CD4-positive, alpha-beta T cell treated with Interleukin-10 for 1 hour (primary cell): ENCODE data around the gene PRR5L.
"Not testable (repeated sequence)": the region's sequence is repeated elsewhere in the genome, so short reads cannot be mapped to it uniquely, and the experiment has no call there.

Experiments used
- DNase-seq: peaks from one replicate; pipeline ENCODE4 v3.0.0-alpha.2; 2020

The PRR5L gene

GRCh38 chr11:36469881-36470802 lies 174.1 kb downstream of the PRR5L start:
- no peak for DNase-seq

- DNase-seq = no peak
Observed at GRCh38 chr11:36471577-36471976, 175.5 kb downstream of the PRR5L start.

GRCh38 chr11:36475192-36475591 lies 179.1 kb downstream of the PRR5L start:
- DNase-seq = no peak

DNA sequence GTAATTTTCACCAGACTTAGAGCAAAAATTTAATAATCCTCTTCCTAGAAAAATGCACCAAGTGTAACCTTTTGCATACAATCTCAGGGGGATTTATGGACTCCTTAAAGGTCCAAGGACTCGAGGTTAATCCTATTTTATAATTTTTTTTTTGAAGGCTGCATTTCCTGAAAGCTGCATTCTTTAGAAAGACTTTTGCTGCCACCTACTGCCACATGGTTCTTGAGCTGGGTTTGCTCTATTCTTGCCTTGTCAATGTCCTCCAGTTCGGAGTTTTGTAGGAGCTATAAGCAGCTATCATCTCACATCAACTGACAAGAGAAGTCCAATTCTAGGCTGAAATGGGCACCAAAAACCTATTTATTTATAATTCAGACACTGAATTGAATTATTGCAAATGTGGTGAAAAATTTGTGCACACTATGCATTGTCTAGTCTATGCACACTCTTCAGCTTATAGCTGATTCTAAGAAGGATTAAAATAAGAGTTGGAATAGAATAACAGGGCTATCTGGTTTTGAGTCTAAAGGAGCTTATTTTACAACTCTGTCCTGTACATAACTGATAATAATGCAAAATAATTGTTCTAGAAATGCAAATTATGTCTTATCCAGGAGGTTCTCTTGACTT lies 182.7 kb downstream of the PRR5L start:
- DNase-seq = peak; percentile 56

DNA sequence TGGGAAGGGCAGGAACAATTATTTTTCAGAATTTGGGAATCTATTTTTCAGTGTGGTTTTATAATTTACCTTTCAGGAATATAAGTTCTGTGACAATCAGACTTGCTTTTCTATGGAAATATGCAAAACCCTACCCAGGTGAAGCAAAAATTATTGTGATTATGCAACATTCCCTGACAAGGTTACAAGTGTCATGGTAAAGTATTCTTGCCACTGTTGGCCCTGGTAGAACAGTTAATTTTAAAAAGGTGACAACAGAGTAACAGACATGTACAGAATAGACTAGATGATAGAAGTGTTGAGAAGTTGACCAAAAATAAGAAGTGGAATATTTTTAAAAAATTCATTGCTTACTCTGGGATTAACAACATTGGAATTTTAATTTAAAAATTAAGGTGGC lies 184.7 kb downstream of the PRR5L start:
- DNase-seq = no peak

DNA sequence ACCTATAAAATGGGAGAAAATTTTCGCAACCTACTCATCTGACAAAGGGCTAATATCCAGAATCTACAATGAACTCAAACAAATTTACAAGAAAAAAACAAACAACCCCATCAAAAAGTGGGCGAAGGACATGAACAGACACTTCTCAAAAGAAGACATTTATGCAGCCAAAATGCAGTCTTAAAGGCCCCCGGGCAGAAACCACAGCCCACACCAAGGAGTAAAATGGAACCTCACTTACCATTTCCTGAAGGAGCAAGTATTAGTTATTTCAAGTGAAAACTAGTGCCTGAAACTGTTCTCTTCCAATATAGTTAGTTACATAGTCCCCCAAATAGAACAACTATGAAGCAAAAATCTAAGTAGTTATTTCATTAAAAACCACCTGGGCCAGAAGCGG lies 187.0 kb downstream of the PRR5L start:
- not testable (repeated sequence) for DNase-seq

DNA sequence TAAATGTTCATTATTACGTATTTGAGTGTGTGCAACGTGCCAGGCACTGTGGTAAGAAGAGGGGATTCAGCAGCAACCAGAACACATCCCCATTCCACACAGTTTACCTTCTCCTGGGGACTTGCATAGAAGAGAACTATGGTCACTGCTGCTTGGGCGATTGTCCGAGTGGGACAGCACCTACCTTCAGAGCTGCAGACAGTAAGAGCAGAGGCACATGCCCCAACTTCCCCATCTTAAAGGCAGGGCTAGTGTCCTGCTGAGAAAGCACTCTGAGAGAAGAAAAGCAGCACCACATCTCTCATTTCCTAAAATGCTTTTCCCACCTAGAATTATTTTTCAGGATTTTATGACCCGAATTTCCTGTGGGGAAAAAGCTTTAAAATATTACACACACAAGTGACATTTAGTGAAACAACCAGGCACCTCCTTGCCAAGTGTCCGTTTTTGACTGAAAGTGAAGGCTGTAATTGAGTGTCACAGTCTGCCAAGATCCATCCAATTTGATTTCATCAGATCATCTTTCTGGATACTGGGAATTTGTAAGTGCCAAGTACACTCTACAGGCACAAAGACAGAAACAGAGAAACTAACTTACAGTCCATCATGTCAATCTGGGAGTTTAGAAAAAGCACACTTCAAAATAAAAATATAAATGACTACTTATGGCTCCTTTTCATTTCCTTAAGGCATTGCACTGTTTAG lies 189.4 kb downstream of the PRR5L start:
- DNase-seq = no peak

- DNase-seq = no peak
Observed at GRCh38 chr11:36487619-36488018, 191.5 kb downstream of the PRR5L start.

DNA sequence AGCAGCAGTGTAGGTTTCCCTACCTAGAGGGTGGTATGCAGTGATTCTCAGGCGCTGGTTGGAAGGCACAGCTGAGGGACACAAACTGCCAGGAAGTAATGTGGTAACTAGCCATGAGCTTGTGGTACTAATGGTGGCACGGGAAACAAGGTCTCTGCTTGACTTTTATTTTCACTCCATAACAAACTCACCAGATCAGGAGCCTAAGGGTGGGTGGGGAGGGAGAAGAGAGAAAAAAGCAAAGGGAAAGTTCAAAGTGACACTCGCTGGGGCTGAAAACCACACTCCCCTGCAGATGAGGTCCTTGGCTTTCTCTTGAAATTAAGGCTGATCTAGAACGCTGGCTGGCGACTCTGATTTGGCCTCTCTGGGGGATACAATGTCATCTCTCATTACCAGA lies 192.0 kb downstream of the PRR5L start:
- DNase-seq = no peak

DNA sequence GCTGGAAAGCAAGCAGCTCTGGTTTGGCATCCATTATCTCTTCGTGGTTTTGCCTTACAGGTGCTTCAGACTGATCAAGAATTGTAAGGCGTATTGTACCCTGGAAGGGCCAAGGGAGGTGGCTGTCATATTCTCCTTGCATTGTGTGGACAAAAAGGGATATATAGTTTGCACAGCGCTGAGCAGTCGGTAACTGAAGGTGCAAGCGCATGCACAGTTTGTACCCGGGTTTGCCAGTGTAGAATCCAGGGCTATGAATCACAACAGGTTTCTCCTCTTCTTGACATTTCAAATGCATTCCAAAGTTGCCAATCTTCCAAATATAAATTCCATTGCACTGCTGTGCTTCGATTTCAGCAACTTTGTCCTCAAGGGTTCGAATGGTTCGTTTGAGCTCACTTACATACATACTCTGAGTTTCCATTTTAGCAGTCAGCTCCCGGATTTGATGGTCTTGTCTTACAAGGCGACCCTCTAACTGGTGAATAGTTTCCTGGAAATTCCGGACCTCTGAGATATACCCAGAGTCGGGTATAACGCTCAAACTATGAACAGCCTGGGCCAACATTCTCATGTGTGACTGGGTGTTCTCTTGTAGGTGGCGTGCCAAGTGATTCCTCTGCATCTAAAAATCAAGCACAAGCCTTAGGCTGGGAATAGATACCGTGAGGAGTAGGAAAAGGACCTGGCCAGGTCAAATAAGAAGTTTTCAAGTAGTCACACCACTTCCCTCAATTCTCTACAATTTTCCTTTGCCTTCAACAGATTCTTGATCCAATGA lies 194.1 kb downstream of the PRR5L start:
- DNase-seq = no peak

GRCh38 chr11:36492724-36493304 lies 196.7 kb downstream of the PRR5L start:
- peak; percentile 69 for DNase-seq

- no peak for DNase-seq
Observed at GRCh38 chr11:36493332-36493731, 197.2 kb downstream of the PRR5L start.

DNA sequence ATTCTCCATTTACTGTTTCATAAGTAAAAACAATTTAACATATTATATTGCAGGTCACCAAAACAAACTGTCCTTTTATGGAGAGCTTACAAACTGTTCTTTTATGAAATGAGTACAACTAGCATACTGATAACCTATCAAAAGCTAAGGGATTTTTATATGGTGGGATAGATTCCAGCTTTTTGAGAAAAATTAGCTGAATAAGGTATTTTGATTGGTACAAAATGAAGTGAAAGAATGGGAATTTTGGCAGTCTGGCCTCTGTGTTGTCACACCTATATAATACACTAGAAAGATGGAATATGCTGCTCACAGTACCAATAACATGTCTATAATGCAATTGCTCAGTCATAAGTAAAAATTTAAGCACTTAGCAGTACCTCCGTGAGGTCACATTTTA lies 202.6 kb downstream of the PRR5L start:
- DNase-seq = no peak

DNA sequence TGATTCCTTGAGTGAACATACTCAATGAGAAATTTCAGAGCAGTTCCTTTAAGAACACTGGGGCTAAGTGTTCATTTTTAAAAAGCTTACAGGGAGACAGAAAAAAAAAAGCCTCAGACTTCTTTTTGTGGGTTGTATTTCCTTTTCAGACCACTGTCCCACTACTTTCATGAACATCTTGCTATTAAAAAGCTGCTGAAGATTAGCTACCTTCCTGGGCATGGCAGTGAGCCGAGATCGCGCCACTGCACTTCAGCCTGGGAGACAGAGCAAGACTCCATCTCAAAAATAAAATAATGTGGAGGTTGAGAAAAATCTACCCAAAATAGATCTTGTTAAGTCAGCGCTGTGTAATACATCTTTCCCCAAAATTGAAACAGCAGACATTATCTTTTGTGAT lies 203.2 kb downstream of the PRR5L start:
- DNase-seq = no peak

DNA sequence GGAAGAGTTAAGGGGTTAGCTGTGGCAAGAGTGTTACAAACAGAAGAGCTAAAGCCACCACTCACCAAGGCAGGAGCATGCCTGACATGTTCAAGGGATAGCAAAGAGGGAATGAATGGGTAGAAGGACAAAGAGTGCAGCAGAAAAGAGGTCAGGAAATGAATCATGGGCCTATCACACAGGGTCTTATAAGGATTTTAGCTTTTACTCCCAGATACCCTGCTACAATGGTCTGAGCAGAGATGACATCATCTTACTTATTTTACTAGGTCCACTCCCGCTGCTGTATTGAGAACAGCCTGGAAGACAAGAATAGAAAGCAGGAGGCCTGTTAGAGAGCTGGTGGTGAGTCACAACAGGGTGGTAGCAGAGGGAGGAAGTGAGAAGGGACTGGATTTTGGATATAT lies 204.2 kb downstream of the PRR5L start:
- DNase-seq = no peak

GRCh38 chr11:36501236-36501635 lies 205.1 kb downstream of the PRR5L start:
- DNase-seq = no peak

DNA sequence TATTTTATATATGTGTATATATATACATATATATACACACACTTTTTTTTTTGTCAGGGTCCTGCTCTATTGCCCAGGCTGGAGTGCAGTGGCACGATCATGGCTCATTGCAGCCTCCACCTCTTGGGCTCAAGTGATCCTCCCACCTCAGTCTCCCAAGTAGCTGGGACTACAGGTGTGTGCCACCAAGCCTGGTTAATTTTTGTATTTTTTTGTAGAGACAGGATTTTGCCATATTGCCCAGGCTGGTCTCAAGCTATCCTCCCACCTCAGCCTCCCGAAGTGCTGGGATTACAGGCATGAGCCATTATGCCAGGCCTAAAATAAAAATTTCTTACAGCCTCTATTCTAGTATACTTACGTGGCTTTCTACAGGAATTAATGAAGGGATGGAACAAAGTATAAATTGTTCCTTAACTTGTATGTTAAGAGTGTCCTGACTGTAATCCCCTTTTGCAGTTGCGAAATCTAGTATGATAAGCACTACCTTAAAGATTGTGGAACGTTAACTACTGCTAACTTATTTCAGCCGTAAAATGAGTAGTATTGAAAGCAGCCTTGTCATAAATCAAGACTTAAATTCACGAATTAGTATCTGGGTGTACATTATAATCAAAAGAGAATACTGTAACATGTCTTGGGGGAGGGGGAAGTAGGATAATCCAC lies 211.9 kb downstream of the PRR5L start:
- DNase-seq = no peak

- no peak for DNase-seq
Observed at GRCh38 chr11:36508743-36509142, 212.7 kb downstream of the PRR5L start.

DNA sequence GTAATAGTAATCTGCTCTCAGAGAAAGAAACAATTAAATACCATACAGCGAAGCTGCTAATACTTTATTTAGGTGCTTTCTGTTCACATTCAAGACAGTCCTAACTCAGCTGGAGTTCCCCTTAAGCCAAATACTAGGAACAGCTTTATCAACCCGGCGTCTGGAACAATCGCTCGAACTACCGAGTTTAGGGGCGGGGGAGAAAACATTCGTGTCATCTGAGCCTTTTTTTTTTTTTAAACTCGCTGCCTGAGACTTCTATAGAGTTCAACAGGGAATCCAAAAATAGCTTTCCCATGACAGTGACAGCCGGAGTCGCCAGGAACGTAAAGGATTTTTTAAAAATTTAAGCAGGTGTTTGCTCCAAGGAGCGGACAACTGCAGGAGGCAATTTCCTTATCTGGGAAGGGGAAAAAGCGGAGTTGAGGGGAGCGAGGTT lies 213.1 kb downstream of the PRR5L start:
- DNase-seq = peak; percentile 58

DNA sequence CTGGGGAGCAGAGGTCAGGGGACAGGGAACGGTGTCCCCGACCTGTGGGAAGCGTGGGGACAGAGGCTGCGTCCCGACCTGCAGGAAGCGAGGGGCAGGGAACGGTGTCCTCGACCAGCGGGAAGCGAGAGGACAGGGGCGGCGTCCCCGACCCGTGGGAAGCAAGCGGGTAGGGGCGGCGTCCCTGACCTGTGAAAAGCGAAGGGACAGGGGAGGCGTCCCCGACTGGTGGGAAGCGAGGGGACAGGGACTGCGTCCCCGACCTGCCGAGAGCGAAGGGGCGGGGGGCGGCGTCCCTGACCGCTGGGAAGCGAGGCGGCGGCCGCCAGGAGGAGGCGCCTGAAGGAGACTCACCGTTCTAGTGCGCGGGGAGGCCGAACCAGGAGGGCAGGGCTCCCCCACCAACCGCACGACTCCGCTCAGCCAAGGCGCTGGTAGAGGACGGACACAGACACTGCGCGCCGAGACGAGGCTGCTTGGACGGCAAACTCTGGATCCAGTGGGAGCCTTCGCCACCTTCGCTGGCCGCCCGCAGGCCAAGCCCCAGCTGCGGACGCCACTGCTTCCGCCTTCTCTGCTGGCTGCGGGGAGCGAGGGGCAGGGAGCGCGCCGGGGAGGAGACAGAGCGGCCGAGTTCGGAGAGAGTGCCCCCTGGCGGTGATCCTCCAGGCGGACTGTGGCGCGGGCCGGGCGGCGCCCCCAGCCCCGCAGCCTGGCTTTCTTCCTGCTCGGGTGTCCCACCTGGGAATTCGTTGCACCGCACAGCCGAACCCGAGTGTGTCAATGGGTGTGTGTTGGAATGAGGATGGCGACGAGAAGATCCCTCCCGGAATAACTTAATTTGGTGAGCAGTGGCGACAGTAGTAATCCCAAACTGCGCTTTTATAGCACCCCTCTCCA lies 213.9 kb downstream of the PRR5L start, which contains the start of gene TRAF6:
Gene TRAF6, minus strand, starts transcription at position 579 of the 900 bp plus-strand sequence. CDS start 8,757 bp downstream, outside the sequence.
- peak; percentile 88 for DNase-seq

- DNase-seq = no peak
Observed at GRCh38 chr11:36510594-36510942, 214.5 kb downstream of the PRR5L start.
